T-helper 1 cell (primary cell): Measurements from ENCODE around the gene JAK3.

Source experiments
- DNase-seq, 5 donors: peaks; one replicate each; pipeline ENCODE4 v3.0.0-alpha.2; 2012 to 2020

JAK3 gene

DNA sequence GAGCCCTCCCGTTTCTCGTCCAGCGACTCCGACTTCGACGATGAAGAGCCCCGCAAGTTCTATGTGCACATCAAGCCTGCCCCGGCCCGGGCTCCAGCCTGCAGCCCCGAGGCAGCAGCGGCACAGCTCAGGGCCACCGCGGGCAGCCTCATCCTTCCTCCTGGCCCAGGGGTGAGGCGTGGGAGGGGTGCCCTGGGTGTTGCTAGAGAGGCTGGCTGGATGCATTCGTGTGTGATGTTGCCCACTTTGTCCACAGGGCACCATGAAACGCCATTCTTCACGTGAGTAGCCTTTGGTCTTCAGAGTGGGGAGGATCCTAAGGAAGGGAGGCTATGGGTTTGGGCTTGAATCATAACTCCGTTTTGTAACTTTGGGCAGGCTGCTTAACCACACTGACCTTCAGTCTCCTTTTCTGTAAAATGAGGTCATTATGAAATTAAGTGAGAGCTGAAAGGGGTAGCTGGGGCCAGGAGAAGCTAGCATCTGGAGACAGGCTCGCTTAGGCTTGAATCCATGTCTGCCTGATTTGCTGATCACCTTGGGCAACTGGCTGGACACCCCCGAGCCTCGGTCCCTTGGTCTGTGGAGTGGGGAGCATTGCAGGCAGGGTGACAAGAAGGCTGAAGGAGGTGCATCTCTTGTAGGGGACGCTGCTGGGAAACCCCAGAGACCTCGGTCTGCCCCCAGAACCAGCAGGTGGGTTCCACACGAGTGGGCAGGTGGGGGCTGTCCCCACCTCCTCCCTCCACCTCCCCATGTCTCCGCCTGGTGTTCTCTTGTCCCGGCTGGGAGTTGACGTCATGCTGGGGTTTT lies 71.6 kb downstream of the JAK3 start:
- DNase-seq: no peak

DNA sequence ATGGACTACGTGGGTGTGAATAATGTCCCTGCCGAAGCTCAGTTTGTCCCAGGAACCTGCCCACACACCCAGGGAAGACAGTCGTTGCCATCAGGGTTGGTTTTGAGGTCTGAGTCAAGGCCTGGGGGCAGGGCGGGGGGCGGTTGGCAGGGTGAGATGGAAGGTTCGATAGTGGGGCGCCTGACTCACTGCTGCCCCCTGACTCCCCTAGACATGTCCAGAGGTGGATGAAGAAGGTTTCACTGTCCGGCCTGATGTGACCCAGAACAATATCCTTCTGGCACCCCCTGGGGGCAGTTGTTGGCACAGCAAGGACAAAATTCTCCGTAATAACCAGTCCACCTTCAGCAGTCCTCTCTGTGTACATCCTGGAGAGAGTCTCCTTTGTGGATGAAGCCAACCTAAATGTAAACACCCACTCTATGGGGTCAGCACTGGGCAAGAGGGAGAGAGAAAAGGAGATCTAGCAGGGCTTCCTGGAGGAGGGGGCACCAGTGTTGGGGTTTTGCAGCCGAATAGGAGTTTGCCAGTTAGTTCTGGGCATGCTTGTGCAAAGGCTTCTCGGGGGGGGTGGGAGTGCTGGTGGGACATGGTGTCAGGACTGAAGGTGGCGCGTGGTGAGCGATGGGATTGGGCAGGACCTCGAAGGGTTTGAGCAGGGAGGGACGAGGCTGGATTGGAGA lies 72.4 kb downstream of the JAK3 start:
- peak in 1 of 5 donors; percentile 21 for DNase-seq
